NCI-H2081 treated with DMSO at 0.1 percent for 48 hours (cell line): ENCODE data around the gene HMOX2.

Experiments
- DNase-seq: peaks from one replicate; lab custom pipeline; 2025; lab: John Stamatoyannopoulos, UW

Gene HMOX2, protein sequence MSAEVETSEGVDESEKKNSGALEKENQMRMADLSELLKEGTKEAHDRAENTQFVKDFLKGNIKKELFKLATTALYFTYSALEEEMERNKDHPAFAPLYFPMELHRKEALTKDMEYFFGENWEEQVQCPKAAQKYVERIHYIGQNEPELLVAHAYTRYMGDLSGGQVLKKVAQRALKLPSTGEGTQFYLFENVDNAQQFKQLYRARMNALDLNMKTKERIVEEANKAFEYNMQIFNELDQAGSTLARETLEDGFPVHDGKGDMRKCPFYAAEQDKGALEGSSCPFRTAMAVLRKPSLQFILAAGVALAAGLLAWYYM

DNA sequence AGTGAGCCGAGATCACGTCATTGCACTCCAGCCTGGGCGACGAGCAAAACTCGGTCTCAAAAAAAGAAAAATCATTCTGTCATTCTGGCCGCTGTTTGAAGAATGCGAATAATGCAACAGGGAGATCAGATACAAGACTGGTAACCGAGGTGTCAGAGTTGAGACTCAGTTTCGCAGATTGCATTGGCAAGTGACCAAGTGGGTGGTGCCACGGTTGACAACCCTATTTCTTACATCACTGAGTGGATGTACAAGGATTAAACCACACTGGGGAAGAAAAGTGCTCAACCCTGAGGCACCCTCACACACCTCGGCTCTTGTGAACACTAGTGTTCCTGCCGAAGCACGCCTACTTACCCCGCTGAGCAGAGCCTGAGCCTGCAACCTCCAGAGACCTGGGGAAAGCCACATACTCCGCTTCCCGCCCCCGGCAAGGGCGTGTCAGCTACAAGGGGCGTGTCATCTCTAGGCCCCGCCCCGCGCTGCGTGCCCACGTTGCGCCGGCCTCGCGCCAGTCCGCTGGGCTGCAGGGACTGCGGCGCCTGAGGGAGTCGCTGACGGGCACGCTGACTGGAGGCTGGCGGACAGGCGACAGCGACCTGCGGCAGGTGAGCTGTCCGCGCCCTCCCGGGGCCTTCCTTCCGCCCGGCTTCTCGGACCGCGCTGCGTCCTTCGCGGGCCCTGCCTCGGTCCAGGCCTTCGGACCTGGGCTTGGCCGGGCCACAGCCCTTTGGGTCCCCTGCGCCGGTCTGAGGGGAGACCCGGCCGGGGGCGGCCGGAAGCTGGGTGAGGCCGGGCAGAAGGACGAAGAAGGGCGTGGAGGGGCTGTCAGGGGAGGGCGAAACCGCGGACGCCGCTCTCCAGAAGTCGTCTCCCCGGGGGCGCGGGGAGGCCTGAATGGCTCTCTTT, at the start of gene HMOX2:
HMOX2 (plus strand) TSS at position 519 of the 909 bp plus-strand sequence. CDS start 29,127 bp downstream, outside the sequence.
- DNase-seq: peak; percentile 44

DNA sequence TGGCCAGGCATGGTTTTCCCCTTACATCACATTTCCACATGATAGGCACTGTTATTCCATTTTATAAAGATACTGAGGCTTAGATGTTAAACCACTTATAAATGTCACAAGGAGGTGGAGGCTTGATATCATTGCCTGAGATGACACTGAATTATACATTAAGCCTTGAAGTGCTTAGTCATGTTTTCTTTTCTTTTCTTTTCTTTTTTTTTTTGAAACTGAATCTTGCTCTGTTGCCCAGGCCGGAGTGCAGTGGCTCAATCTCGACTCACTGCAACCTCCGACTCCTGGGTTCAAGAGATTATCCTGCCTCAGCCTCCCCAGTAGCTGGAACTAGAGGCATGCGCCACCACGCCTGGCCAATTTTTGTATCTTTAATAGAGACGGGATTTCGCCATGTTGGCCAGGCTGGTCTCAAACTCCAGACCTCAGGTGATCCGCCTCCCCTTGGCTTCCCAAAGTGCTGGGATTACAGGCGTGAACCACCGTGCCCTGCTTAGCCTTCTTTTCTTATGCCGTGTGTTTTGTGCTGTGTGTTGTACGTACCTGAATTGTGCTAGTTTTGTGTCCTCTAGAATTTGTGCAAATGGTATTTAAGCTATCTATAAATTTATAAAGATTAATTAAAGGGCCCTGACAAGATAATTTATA, 49.4 kb upstream of the HMOX2 start:
- no peak for DNase-seq

DNA sequence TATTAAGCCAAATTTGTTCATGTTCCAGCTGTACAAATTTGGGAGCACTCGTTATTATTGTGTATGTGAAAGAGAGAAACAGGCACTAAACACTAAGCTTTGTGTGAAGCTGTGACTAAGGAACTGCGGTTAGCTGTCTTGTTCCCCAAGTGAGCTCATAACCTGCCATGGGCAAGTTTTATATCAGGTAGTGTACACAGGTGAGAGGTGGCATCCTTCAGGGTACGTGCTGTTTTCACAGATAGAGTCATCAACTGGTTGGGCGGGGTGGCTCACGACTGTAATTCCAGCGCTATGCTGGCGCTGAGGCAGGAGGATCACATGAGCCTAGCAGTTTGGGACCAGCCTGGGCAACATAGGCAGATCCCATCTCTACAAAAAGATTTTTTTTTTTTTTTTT, 47.7 kb upstream of the HMOX2 start:
- no peak for DNase-seq

DNA sequence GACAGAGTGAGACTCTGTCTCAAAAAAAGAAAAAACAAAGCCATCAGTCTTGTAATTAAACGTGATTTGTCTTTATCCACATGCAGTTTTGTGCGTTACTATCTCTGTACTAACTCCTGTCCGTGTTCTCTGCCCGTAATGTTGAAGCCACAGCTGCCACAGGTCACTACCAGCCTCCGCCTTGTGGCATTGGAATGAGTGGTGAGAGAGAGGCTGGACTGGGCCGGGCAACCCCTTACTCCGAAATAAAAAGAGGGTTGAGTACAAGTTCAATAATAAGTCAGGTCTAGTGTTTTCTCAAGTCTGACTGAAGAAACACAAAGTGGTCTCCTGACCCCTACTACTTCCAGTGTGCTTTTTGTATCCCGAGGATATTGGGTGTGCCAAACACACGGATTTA, 45.2 kb upstream of the HMOX2 start:
- DNase-seq: no peak

DNA sequence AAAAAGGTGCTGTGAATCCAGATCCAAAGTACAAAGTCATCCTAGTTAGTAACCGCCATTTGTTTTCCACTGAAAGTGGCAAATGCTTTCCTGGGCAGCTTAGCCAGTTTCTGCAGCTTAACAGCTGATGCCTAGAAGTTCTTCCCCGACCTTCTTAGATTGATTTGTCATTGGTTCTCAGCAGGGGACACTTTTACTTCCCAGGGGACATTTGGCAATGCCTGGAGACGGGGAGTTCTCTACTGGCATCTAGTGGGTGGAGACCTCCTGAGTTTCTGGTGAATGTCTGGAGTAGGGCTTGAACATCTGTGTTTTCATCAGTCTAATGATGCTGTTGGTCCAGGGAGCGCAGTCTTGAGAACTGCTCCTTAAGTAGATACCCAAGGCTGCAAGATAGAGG, 43.0 kb upstream of the HMOX2 start:
- no peak for DNase-seq

DNA sequence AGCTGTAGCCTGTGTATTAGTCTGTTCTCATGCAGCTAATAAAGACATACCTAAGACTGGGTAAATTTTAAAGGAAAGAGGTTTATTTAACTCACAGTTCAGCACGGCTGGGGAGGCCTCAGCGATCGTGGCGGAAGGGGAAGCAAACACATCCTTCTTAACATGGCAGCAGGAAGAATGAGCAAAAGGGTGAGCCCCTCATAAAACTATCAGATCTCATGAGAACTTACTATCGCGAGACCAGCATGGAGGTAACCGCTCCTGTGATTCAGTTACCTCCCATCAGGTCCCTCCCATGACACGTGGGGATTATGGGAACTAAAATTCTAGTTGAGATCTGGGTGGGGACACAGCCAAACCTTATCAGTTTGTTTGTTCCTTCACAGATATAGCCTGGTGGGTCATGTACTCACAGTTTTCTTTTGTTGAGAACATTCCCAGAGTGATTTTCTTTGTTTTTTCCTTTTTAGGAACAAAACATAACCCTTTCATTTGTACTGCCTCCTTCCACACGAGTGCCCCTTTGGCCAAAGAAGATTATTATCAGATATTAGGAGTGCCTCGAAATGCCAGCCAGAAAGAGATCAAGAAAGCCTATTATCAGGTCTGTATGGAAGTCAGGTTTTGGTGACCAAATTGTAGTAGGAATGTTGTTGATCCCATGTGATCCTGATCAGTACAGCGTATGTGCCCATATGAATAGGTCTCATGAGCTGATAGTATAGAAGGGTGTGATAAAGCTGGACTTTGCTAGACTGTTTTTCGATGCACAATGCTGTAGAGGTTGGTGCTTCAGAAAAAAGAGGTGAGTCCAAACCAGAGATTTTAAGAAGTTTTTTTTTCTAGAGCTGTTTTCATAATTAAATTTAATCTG, 42.0 kb upstream of the HMOX2 start:
- DNase-seq: no peak

DNA sequence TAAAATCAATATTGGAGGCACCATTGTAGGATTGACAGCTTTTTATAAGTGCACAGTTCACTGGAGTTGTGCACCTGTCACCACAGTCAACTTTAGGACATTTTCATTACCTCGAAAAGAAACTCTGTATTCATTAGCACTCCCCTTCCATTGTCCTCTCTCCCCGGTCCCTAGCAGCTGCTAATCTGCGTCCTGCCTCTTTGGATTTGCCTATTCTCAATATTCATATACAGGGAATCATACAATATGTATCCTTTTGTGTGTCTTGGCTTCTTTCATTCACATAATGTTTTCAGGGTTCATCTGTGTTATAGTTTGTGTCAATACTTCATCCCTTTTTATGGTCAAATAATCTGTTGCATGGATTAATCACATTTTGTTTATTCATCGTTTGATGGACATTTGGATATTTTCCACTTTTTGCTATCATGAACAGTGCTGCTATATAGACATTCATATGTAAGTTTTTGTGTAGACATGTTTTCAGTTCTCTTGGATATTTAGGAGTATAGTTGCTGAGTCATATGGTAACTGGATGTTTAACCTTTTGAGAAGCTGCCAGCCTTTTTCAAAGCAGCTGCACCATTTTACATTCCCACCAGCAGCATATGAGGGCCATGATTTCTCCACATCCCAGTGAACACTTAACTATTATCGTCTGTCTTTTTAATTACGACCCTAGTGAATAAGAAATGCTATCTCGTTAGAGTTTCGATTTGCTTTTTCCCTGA, 40.7 kb upstream of the HMOX2 start:
- DNase-seq: no peak

DNA sequence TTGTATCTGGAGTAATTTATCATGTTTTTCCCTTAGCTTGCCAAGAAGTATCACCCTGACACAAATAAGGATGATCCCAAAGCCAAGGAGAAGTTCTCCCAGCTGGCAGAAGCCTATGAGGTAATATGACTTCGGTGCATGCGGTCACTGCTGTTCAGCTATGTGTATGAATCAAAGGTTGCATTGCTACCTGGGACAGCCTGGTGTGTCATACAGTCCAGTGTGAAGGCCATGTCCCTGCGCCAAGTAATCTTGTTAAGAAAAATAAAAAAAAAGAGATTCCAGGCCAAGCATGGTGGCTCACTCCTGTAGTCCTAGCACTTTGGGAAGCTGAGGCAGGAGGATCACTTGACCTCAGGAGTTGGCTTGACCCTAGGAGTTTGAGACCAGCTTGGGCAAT, 38.8 kb upstream of the HMOX2 start:
- no peak for DNase-seq

DNA sequence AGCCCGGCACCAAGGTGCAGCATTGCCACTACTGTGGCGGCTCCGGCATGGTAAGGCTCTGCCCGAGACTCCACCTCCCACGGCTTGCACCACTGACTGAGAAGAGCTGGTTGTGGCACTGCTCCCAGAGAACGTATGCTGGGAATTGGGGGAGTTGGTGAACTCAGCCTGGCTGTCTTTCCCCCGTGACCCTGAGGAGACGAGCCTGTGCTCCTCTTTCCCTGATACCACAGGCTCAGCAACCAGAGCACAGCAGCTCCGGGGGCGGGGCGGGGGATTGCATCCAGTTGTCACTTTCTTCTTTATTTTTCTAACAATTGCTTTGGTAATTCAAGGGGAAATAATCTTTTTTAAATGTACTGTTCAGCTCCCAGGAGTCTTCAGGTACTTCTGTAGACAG, 33.8 kb upstream of the HMOX2 start:
- no peak for DNase-seq

DNA sequence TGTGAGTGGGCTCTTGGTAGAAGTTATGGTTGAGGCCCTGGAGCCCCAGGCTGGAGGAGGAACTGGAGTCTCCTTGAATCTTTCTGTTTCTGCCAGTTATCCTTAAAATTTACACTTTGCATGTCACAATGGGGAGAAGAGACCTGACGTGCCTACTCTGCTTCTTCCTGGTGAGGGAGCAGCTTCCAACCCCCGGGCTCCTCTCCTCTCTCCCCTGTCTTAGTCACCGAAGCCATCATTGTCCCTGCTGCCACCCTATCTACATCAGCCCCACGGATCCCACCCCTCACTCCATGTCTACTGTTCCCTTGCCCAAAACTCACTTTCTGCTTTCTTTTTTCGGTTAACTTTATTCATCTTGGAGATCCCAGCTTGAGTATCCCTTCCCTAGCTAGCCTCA, 32.9 kb upstream of the HMOX2 start:
- DNase-seq: no peak

DNA sequence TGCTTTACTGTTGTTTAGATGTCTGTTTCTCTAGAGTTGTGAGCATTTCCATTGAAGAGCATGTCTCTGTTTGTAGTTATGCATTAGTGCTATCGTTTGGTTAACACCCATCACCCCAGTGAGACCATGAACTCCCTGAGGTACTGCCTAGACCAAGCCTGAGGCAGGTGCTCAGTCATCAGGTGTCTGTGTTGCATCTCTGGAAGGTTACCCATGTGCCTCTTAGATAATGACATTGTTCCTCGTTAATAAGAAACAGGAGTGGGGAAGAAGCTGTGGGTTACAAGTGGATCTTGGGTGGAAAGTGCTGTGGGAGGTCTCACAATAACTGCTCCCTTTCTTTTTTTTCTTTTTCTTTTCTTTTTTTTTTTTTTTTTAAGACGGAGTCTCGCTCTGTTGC, 32.2 kb upstream of the HMOX2 start:
- no peak for DNase-seq

DNA sequence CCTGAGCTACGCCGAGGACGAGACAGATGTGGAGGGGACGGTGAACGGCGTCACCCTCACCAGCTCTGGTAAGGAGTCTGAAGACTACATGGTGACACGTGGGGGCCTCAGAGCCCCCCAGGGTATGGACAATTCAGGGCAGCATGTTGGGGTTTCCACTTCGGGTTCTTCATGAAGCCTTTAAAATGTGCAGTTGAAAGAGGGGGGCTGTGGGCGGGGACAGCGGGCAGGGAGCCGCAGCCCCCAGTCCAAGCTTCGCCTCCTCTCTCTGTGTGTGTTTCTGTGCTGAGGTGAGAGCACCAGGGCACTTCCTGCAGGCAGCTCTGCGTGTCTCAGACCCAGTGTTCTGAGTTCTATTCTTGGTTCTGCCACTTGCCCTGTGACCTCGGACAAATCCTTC, 25.8 kb upstream of the HMOX2 start:
- DNase-seq: no peak

DNA sequence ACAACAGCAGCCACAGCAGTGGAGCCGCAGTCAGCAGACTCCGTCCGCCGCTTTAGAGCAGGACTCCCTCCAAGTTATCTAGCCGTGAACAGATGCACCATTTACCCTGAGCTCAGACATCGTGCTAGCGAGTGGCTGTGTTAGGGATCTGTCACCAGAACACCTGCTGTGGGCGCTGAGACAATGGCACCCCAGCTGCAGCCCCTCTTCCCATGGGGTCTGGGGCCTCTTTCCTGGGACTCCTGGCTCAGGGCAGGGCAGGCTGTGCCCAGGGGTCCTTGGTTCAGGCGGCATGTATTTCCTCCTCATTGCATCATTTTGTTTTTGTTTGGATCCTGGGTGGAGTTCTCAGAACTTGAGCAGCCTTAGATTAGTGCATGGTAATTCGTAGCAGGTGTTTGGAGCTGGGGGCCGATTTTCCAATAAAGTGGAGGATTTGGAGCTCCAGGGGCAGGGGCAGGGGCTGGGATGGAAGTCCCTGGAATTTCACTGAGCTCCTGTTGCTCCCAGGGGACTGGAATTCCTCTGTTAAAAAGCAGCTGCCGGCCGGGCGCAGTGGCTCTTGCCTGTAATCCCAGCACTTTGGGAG, 25.2 kb upstream of the HMOX2 start:
- no peak for DNase-seq

DNA sequence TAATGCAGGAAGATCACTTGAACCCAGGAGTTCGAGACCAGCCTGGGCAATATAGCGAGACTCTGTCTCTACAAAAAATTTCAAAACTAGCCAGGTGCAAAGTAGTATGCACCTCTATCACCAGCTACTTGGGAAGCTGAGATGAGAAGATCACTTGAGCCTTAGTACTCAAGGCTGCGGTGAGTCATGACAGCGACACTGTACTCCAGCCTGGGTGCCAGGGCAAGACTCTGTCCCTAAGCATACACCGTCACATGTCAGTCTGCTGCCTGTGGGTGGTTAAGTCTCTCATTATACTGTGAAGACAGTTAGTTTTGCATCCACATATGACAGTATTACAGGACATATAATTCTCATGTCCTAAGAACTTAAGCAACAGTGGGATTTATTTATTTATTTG, 23.5 kb upstream of the HMOX2 start:
- no peak for DNase-seq

DNA sequence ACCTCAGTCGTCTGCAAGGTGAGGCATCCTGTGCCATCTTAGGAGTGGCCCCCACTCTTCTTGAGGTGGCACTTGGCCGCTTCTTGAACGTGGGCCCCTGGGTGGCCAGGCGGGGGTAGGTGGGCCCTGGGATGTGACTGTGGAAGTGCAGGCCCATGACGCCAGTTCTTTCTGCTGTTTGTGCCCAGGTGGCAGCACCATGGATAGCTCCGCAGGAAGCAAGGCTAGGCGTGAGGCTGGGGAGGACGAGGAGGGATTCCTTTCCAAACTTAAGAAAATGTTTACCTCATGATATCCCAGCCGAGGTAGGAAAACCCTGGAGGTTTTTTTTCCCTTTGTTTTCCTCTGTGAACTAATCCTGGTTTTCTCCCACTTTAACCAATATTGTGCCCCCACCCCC, 21.6 kb upstream of the HMOX2 start:
- no peak for DNase-seq

DNA sequence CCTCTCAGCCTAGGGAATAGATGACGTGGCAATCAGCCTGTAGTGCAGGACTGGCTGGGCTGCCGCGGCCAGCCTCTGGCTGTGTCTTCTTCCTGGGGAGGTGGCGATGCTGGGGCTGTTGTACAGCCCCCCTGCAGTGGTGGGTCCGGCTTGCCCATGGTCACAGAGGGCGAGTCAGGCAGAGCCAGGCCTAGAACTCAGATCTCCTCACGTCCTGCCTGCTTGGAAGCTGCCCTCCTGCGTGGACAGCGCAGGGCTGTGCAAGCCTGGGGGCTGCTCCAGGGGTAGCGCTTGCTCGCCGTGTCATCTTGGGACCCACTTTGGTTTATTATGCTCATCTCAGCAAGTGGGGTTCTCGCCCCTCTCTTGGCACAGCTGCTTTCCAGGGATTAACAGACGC, 21.1 kb upstream of the HMOX2 start:
- DNase-seq: no peak

DNA sequence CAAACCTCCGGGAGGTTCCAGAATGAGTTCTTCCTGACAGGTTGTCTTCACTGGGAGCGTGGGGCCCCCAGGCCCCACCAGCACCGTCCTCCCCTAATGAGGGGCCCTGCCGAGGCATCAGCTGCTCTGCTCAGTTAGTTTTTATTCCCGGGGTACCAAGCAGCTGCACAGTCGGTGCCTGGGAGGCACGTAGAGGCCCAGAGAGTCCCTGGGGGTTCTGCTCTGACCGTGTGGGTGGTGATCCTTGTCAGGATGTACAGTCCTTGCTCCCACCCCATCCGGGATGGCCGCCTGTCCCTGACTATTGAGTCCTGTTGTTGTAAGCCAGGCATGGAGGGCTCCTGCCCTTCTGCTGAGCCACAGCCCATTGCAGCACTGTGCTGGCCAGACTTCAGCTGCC, 20.2 kb upstream of the HMOX2 start:
- no peak for DNase-seq

DNA sequence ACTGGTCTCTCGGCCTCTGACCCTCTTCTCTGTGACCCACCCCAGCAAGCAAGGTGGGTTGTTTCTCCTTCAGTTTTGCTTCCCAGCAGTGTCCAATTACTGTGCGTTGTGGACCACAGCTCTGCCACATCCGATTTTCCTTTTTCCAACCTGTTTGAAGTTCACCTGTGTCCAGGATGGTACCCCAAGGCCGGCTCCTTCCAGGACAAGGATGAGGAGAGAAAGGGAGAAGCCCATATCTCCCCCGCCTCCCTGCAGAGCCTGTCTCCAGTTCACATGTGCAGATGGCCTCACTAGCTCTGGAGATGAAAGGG, 15.3 kb upstream of the HMOX2 start:
- DNase-seq: no peak

DNA sequence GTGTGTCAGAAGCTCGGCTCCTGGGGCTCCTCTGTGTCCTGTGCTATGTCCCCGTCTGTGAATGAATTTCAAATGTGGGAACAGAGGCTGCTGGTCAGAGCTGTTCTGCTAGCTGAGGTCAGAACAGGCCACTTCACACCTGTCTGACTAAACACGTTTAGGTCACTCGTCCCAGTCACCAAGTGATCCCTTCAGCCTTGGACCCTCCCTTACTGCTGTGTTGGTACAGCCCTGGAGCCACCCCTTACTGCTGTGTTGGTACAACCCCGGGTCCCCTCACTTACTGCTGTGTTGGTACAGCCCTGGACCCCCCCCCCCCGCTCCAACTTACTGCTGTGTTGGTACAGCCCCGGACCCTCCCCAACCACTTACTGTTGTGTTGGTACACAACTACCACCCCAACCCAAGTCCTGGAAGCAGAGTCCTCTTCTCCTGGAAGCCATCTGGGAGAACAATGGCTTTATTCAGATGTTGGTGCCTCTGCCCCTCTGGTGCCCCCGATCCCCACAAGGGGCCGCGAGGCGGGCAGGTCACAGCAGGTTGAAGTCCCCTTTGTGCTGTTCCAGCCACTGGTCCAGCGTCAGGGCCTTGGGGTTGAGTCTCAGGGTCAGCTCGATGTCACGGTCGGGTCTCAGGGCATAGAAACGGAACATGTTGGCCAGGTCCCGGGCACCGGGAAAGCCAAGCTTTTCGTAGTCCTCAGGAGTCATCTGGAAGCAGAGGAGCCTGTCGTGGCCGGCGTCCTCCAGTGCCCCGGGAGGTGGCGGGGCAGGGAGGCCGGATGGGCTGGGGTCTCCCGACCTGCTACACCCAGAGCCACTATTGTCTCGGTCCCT, 14.7 kb upstream of the HMOX2 start:
- no peak for DNase-seq

DNA sequence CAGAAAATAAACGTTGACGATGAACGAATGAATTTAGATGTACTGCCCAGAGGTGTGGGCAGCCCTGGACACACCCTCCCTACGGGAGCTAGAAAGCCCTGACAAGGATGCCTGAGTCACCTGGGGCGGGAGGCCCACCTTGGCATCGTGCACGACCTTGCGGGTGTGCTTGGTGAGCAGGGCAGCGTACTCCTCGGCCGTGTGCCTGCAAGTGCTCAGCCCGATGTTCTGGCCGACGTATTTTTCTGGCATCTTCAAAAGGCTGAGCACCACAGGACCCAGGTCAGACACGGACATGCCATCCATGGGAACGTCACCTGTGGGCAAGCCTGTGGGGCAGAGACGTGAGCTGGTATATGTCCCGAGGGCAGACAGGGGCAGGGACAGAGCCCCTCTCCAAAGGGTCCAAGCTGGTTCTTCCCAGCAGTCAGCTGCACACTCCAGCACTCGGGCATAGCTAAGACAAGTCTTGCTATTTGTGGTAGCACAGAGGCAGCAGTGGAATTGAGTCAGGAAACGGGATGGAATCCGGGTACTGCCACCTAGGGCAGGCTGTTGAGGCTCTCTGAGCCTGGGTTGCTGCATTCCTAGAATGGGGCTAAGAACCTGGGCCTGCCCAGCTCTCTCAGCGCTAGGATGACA, 12.6 kb upstream of the HMOX2 start:
- no peak for DNase-seq
